Measurements from ENCODE around the gene NECTIN1. TPM values are rescaled to one million over a fixed set of nuclear protein-coding genes. Genes with fewer than 3 reads are reported as not detected.

NECTIN1 gene
- total RNA-seq, 1 experiment from 2014 or later = 23.8 TPM

GRCh38 chr11:119680541-119681360 is 48.2 kb downstream of the NECTIN1 start:
- Histone ChIP-seq H3K9ac (ENCODE audit: low read length) (no peak overlapping the region), H3K27ac (ENCODE audit: low read depth, low read length) (no peak overlapping the region), H4K20me1 (ENCODE audit: insufficient read depth) (no peaks in the 10 kb centered on the region), H3K4me3 (replicated peaks in 1 of 2; ENCODE audit: low read depth in 1 of 2, low read length in 2 of 2) (no peak overlapping the region), H3K27me3 (ENCODE audit: insufficient read depth, low read length) (no peaks in the 10 kb centered on the region), H3K9me2 (ENCODE audit: insufficient read depth) (no peaks in the 10 kb centered on the region), H3K9me3 (ENCODE audit: control insufficient read depth in 1 of 2, insufficient read depth in 1 of 2, low read depth in 1 of 2, low read length in 2 of 2) (no peaks in the 10 kb centered on the region; a peak in 1 of 4 replicates), H3K79me2 (ENCODE audit: insufficient read depth, low read length) (no peaks in the 10 kb centered on the region; the same call in 1 of the 2 replicates), H3K4me2 (ENCODE audit: low read length) (no peak overlapping the region), H3K4me1 (ENCODE audit: control insufficient read depth in 1 of 2, insufficient read depth in 2 of 2, low read length in 2 of 2) (peaks cover 20 to 51% of the 10 kb centered on the region in 2 experiments; a peak in 3 of 4 replicates), H3K36me3 (ENCODE audit: control insufficient read depth in 1 of 2, insufficient read depth in 2 of 2, low read length in 2 of 2) (peaks cover 6 to 9% of the 10 kb centered on the region in 2 experiments; a peak in 3 of 4 replicates), H2AFZ (ENCODE audit: low read depth, low read length, poor library complexity, severe bottlenecking) (no peak overlapping the region)
- intact Hi-C loops (cut with micrococcal nuclease) = loop anchor here (5.0 kb wide), 1 partner anchor 47 kb away; the partner anchor contains the start of gene NECTIN1
- ATAC-seq = no peak
- ChIA-PET POLR2A (interaction anchor here (1.5 kb wide), 1 partner anchor 14 kb away, joined by 3 read pairs; no protein-coding TSS in a partner anchor), CTCF (no interaction called here), RAD21 (ENCODE audit: low non-redundant PET in 1 of 2, low total read pairs in 2 of 2, uncharacterized antibody in 2 of 2, unreplicated experiment in 2 of 2) (no interaction called here)
- no TSS peak for BruUV-seq (replicated peaks)
- TF ChIP-seq SIN3A (IDR thresholded peaks at IDR 0.05; ENCODE audit: low read depth) = no peak
- no peak for TF ChIP-seq ATF3 (IDR thresholded peaks at IDR 0.05)
- no peak for TF ChIP-seq CBX3 (IDR thresholded peaks at IDR 0.05; ENCODE audit: low read depth)
- TF ChIP-seq EZH2phosphoT487 (IDR thresholded peaks at IDR 0.05; ENCODE audit: borderline replicate concordance) = no peak
- no peak for TF ChIP-seq TCF7L2 (IDR thresholded peaks at IDR 0.05; ENCODE audit: borderline replicate concordance, extremely low read depth, insufficient read depth, insufficient read length)
- no peak for TF ChIP-seq ZFX (IDR thresholded peaks at IDR 0.05)
- no peak for TF ChIP-seq CTCF (IDR thresholded peaks at IDR 0.05 in 2 of 3, conservative IDR thresholded peaks at IDR 0.05 in 1 of 3; ENCODE audit: borderline replicate concordance in 1 of 3, insufficient read depth in 1 of 3, low read depth in 2 of 3, low read length in 2 of 3)
- TF ChIP-seq REST (IDR thresholded peaks at IDR 0.05; ENCODE audit: low read depth) = no peak
- no peak for TF ChIP-seq ZBTB33 (IDR thresholded peaks at IDR 0.05; ENCODE audit: extremely low read depth, insufficient replicate concordance, low read length)
- TF ChIP-seq FOSL1 (IDR thresholded peaks at IDR 0.05; ENCODE audit: low read depth) = no peak
- TF ChIP-seq EZH2 (IDR thresholded peaks at IDR 0.05) = no peak
- no peak for TF ChIP-seq POLR2A (IDR thresholded peaks at IDR 0.05; ENCODE audit: borderline replicate concordance, extremely low read depth, insufficient read depth, insufficient read length)
- no peak for TF ChIP-seq ZNF274 (IDR thresholded peaks at IDR 0.05; ENCODE audit: low read depth, low read length)
- DNase-seq (ENCODE audit: low read depth, low spot score) = no peak

Data from HCT116 (cell line).